GM10248 (cell line): ENCODE measurements around the gene ATAD5.

Source experiments
- CTCF ChIA-PET: fragments of 300-600 bp; sonication (Branson Sonifier 250); formaldehyde crosslinking; extraction: SDS; loops from one replicate; lab custom pipeline; 2021; ENCODE audit warnings: antibody characterized with exemption; lab: Yijun Ruan, JAX
- POLR2A ChIA-PET: fragments of 350-650 bp; sonication (Branson Sonifier 250); formaldehyde crosslinking; extraction: SDS; loops from one replicate; lab custom pipeline; 2020; ENCODE audit warnings: antibody characterized with exemption; lab: Yijun Ruan, JAX
- DNase-seq: peaks from one replicate; pipeline ENCODE4 v3.0.0; 2012; ENCODE audit errors: extremely low spot score
- CTCF ChIP-seq: IDR thresholded peaks from 2 replicates; pipeline ENCODE4 v1.5.1; 2012; ENCODE audit warnings: mild to moderate bottlenecking, low read depth; ENCODE audit errors: extremely low read depth, missing control alignments, control extremely low read depth

Gene ATAD5

GRCh38 chr17:30939051-30939689 lies 107.4 kb downstream of the ATAD5 start:
- no peak for TF ChIP-seq CTCF
- DNase-seq = peak; percentile 48
- ChIA-PET POLR2A (no interaction called here), CTCF (interaction anchor here (1.0 to 2.2 kb wide), 5 partner anchors 10 to 23 kb away, joined by 3 to 7 read pairs (median 3); partner anchors contain the start of gene ADAP2)

- ChIA-PET CTCF (no interaction called here), POLR2A (no interaction called here)
- no peak for TF ChIP-seq CTCF
- DNase-seq = no peak
Observed at GRCh38 chr17:30942308-30943079, 110.7 kb downstream of the ATAD5 start.
